Endothelial cell of umbilical vein (primary cell): ENCODE measurements around the gene ZNF462. TPM values are rescaled to one million over a fixed set of nuclear protein-coding genes. Genes with fewer than 3 reads are reported as not detected.

ENCODE experiments used
- BruUV-seq: library from RNA; stranded (reverse); fragments of 400-500 nt; replicated peaks from 2 replicates; lab custom pipeline; 2021; lab: Mats Ljungman, UMichigan
- CTCF ChIA-PET: fragments of 300-600, 350-600 bp; sonication (Branson Sonifier 250); formaldehyde crosslinking; loops from one replicate; lab custom pipeline; 2021; ENCODE audit warnings: antibody characterized with exemption, inconsistent platforms; lab: Charles Lee
- POLR2A ChIA-PET: fragments of 300-600, 350-600 bp; sonication (Branson Sonifier 250); formaldehyde crosslinking; loops from one replicate; lab custom pipeline; 2021; ENCODE audit warnings: antibody characterized with exemption, inconsistent platforms; lab: Charles Lee
- DNase-seq: peaks from one replicate; pipeline ENCODE4 v3.0.0-alpha.2; 2011; ENCODE audit warnings: low read depth, low spot score
- FAIRE-seq: peaks from 2 replicates; lab custom pipeline; 2011; peaks lifted over from hg19 to GRCh38; lab: Jason Lieb, UNC
- H2AFZ ChIP-seq: 2 replicates; pipeline ENCODE4 v1.6.0; 2012; ENCODE audit warnings: low read depth, low read length, control low read depth, inconsistent platforms
- H3K27ac ChIP-seq: 2 replicates; pipeline ENCODE4 v1.5.1; 2011; ENCODE audit warnings: low read depth, mild to moderate bottlenecking, control low read depth, low read length, moderate library complexity; ENCODE audit not compliant: insufficient read depth
- H3K27me3 ChIP-seq, 2 experiments: 2 replicates each; pipeline versions ENCODE4 v1.6.0 to v1.6.1; 2011; ENCODE audit warnings: low read length in 2 of 2, mixed read lengths in 1 of 2; ENCODE audit not compliant: control insufficient read depth in 2 of 2, insufficient read depth in 2 of 2
- H3K36me3 ChIP-seq, 2 experiments: 2 replicates in 1 of 2; 3 replicates in 1 of 2; pipeline ENCODE4 v1.5.1; 2011; ENCODE audit warnings: low read length in 2 of 2, mild to moderate bottlenecking in 1 of 2, moderate library complexity in 1 of 2; ENCODE audit not compliant: control insufficient read depth in 2 of 2, insufficient read depth in 2 of 2; ENCODE audit errors: extremely low read depth in 1 of 2
- H3K4me1 ChIP-seq: 3 replicates; pipeline ENCODE4 v1.5.1; 2011; ENCODE audit warnings: mild to moderate bottlenecking, low read length; ENCODE audit not compliant: control insufficient read depth, insufficient read depth; ENCODE audit errors: extremely low read depth
- H3K4me2 ChIP-seq: 2 replicates; pipeline ENCODE4 v1.6.1; 2011; ENCODE audit warnings: low read length, control low read depth, mixed read lengths; ENCODE audit not compliant: insufficient read depth
- H3K4me3 ChIP-seq, 3 experiments: fragments of 200-600 bp in 1 of 3; sonication (generic), shearing (Covaris generic) in 1 of 3; replicated peaks in 1 of 3; 2 replicates each; pipeline ENCODE4 v1.5.1; 2011 to 2016; ENCODE audit warnings: control low read depth in 3 of 3, low read length in 3 of 3, mild to moderate bottlenecking in 2 of 3, inconsistent platforms in 1 of 3, low read depth in 1 of 3, moderate library complexity in 1 of 3; ENCODE audit not compliant: insufficient read depth in 1 of 3
- H3K79me2 ChIP-seq: 2 replicates; pipeline ENCODE4 v1.6.0; 2012; ENCODE audit warnings: low read length, inconsistent platforms; ENCODE audit not compliant: control insufficient read depth, insufficient read depth
- H3K9ac ChIP-seq: replicated peaks from 2 replicates; pipeline ENCODE3; 2011; ENCODE audit warnings: low read length, control low read depth; ENCODE audit not compliant: insufficient read depth; ENCODE audit errors: extremely low read depth
- H3K9me1 ChIP-seq: replicated peaks from 3 replicates; pipeline ENCODE4 v1.6.0; 2011; ENCODE audit warnings: mild to moderate bottlenecking, low read length; ENCODE audit not compliant: control insufficient read depth, insufficient read depth; ENCODE audit errors: extremely low read depth
- H3K9me3 ChIP-seq: replicated peaks from 2 replicates; pipeline ENCODE4 v1.5.1; 2012; ENCODE audit warnings: low read length, inconsistent platforms; ENCODE audit not compliant: control insufficient read depth, insufficient read depth
- H4K20me1 ChIP-seq: replicated peaks from 2 replicates; pipeline ENCODE3; 2011; ENCODE audit warnings: mild to moderate bottlenecking, low read length; ENCODE audit not compliant: control insufficient read depth, insufficient read depth; ENCODE audit errors: extremely low read depth
- CTCF ChIP-seq, 2 donors: IDR thresholded peaks; 1 replicate in 1 of 2; 2 replicates in 1 of 2; pipeline ENCODE4 v1.5.1; 2011; ENCODE audit warnings: low read length in 2 of 2, mild to moderate bottlenecking in 2 of 2, moderate library complexity in 2 of 2, control low read depth in 1 of 2, inconsistent platforms in 1 of 2, low read depth in 1 of 2; ENCODE audit not compliant: insufficient read depth in 1 of 2; ENCODE audit errors: extremely low read depth in 1 of 2
- EZH2 ChIP-seq: IDR thresholded peaks from 2 replicates; pipeline ENCODE4 v1.6.1; 2012; ENCODE audit warnings: borderline replicate concordance, low read depth, mild to moderate bottlenecking, moderate library complexity, low read length, inconsistent platforms; ENCODE audit not compliant: severe bottlenecking
- FOS ChIP-seq: IDR thresholded peaks from 2 replicates; pipeline ENCODE4 v1.6.1; 2011; ENCODE audit warnings: mild to moderate bottlenecking, low read length, moderate library complexity, borderline replicate concordance; ENCODE audit not compliant: insufficient read depth
- GATA2 ChIP-seq: IDR thresholded peaks from 2 replicates; pipeline ENCODE4 v1.7.0; 2011; ENCODE audit warnings: low read depth, mild to moderate bottlenecking, moderate library complexity, mixed read lengths, low read length; ENCODE audit not compliant: insufficient read length, insufficient read depth
- JUN ChIP-seq: IDR thresholded peaks from 2 replicates; pipeline ENCODE4 v1.6.1; 2011; ENCODE audit warnings: borderline replicate concordance, low read depth; ENCODE audit not compliant: insufficient read length, insufficient read depth
- MYC ChIP-seq: IDR thresholded peaks from one replicate; pipeline ENCODE4 v1.6.1; 2011; ENCODE audit warnings: mild to moderate bottlenecking, low read depth, low read length
- POLR2A ChIP-seq: IDR thresholded peaks from 2 replicates; pipeline ENCODE4 v1.6.1; 2012; ENCODE audit warnings: low read depth, mild to moderate bottlenecking, control low read depth, low read length
- POLR2AphosphoS5 ChIP-seq: IDR thresholded peaks from 2 replicates; pipeline ENCODE4 v1.6.1; 2012; ENCODE audit warnings: low read depth, mild to moderate bottlenecking, control low read depth, low read length, moderate library complexity; ENCODE audit not compliant: insufficient read depth
- dilution Hi-C: fragments of 300-500 bp; cut with MboI; formaldehyde crosslinking; loops from one replicate; pipeline ENCODE4 v1.15.0; 2019; ENCODE audit warnings: low sequenced_read_pairs; ENCODE audit not compliant: extremely low pct_ligation_motif_present
- intact Hi-C: fragments of 100-400 bp; cut with micrococcal nuclease; formaldehyde crosslinking; loops from one replicate; pipeline ENCODE4 v1.10.0; 2022
- polyA plus RNA-seq, 4 experiments: library from polyadenylated mRNA; depleted of rRNA in 3 of 4; stranded (reverse) in 3 of 4; unstranded in 1 of 4; fragments of >200 nt; gene quantifications; 2 replicates each; pipeline versions ENCODE4 v1.2.1 to v1.2.3, GENCODE V29; 2011 to 2012; ENCODE audit warnings: missing spikeins in 1 of 4
- total RNA-seq: library from RNA; stranded (reverse); gene quantifications from 2 replicates; pipeline ENCODE4 v1.2.3, GENCODE V29; 2021
- TF ChIP-seq, protein P1 (sequence below): IDR thresholded peaks from 2 replicates; pipeline ENCODE4 v1.6.1; 2011; ENCODE audit not compliant: insufficient read depth, insufficient read length

The ZNF462 gene
- total and polyA plus RNA-seq, 2 donors (not counting 3 experiments of a cell fraction or from before 2014, with no cell fraction given), result 6.2 to 24.7 TPM

- Histone ChIP-seq H3K36me3 (no peaks in the 10 kb centered on the region), H3K4me3 (no peak overlapping the region), H3K27me3 (no peaks in the 10 kb centered on the region), H2AFZ (no peak overlapping the region), H3K4me2 (no peak overlapping the region), H3K9me1 (no peaks in the 10 kb centered on the region), H3K9ac (no peak overlapping the region), H3K9me3 (no peaks in the 10 kb centered on the region), H3K4me1 (peaks cover 14% of the 10 kb centered on the region), H3K79me2 (no peaks in the 10 kb centered on the region), H4K20me1 (no peaks in the 10 kb centered on the region), H3K27ac (no peak overlapping the region)
- TF ChIP-seq FOS (no peak), EZH2 (no peak), POLR2A (no peak), POLR2AphosphoS5 (no peak), GATA2 (no peak), JUN (no peak), CTCF (IDR thresholded peaks at IDR 0.05; ENCODE audit: extremely low read depth in 1 of 2, insufficient read depth in 1 of 2, low read depth in 1 of 2, low read length in 2 of 2) (no peak), MYC (no peak)
- TF ChIP-seq, protein P1, sequence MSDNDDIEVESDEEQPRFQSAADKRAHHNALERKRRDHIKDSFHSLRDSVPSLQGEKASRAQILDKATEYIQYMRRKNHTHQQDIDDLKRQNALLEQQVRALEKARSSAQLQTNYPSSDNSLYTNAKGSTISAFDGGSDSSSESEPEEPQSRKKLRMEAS, result no peak
- intact Hi-C loops, result no loop called here
- FAIRE-seq (no peak), DNase-seq (no peak)
- BruUV-seq, result no TSS peak
- POLR2A ChIA-PET, result no interaction called here
- CTCF ChIA-PET, result interaction anchor here (0.6 kb wide), 1 partner anchor 45 kb away, joined by 3 read pairs; no protein-coding TSS in a partner anchor
- dilution Hi-C loops, result no loop called here
Measured at GRCh38 chr9:106857811-106858470, 5.0 kb upstream of the ZNF462 start.
